ENCODE results near the gene MCC. TPM values are rescaled to one million over a fixed set of nuclear protein-coding genes. Genes with fewer than 3 reads are reported as not detected.

Gene MCC
- total and polyA plus RNA-seq, 12 donors: 1.8 to 12.6 (median 8.9) TPM

DNA sequence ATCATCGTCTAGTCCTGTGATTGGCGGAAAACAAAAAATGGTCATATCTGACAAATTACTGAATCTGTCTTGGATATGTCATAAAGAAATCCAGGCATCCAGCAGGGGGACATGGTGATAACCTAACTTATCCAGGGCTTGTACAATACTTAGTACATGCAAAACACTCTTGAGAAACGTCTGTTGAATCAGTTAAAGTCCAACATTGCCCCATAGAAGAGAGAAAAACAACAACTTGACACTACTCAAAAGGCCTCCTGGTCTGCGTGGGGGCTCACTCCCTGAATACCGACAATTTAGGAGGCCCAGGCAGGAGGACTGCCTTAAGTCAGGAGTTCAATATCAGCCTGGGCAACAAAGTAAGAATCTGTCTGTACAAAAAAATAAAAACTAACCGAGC, 294.1 kb downstream of the MCC start:
- Histone ChIP-seq H3K4me3 (no peak overlapping the region), H3K4me1 (replicated peaks in 1 of 2) (peaks cover 0 to 6% of the 10 kb centered on the region in 2 donors), H3K27me3 (no peaks in the 10 kb centered on the region), H3K9me3 (replicated peaks in 1 of 3) (no peaks in the 10 kb centered on the region), H3K27ac (no peak overlapping the region), H3K36me3 (replicated peaks in 1 of 2) (no peaks in the 10 kb centered on the region)
- intact Hi-C loops (cut with DNase I): no loop called here
- WGBS, 4 donors: 86 to 93% (median 91%) methylated on average over 6 of the region's 6 CpGs
- no peak for TF ChIP-seq POLR2A (IDR thresholded peaks at IDR 0.05)
- TF ChIP-seq, protein P1, sequence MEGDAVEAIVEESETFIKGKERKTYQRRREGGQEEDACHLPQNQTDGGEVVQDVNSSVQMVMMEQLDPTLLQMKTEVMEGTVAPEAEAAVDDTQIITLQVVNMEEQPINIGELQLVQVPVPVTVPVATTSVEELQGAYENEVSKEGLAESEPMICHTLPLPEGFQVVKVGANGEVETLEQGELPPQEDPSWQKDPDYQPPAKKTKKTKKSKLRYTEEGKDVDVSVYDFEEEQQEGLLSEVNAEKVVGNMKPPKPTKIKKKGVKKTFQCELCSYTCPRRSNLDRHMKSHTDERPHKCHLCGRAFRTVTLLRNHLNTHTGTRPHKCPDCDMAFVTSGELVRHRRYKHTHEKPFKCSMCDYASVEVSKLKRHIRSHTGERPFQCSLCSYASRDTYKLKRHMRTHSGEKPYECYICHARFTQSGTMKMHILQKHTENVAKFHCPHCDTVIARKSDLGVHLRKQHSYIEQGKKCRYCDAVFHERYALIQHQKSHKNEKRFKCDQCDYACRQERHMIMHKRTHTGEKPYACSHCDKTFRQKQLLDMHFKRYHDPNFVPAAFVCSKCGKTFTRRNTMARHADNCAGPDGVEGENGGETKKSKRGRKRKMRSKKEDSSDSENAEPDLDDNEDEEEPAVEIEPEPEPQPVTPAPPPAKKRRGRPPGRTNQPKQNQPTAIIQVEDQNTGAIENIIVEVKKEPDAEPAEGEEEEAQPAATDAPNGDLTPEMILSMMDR (IDR thresholded peaks at IDR 0.05): no peak
- DNase-seq: no peak

GRCh38 chr5:113193311-113193978, 294.8 kb downstream of the MCC start:
- no peak overlapping the region for H3K4me3 ChIP-seq
- intact Hi-C loops (cut with DNase I): no loop called here
- no peaks in the 10 kb centered on the region for H3K9me3 ChIP-seq (replicated peaks in 1 of 3)
- peaks cover 0 to 11% of the 10 kb centered on the region in 2 donors for H3K4me1 ChIP-seq (replicated peaks in 1 of 2)
- H3K27ac ChIP-seq: no peak overlapping the region
- TF ChIP-seq, protein P1 (IDR thresholded peaks at IDR 0.05): no peak
- no peak for TF ChIP-seq POLR2A (IDR thresholded peaks at IDR 0.05)
- H3K27me3 ChIP-seq: no peaks in the 10 kb centered on the region
- H3K36me3 ChIP-seq (replicated peaks in 1 of 2): no peaks in the 10 kb centered on the region
- DNase-seq: no peak
- 92 to 93% (median 93%) methylated on average over 5 of the region's 5 CpGs for WGBS, 4 donors

- no peaks in the 10 kb centered on the region for H3K9me3 ChIP-seq (replicated peaks in 1 of 3)
- WGBS, 4 donors: 88 to 98% (median 93%) methylated on average over 2 of the region's 2 CpGs
- TF ChIP-seq POLR2A (IDR thresholded peaks at IDR 0.05): no peak
- TF ChIP-seq, protein P1 (IDR thresholded peaks at IDR 0.05): no peak
- intact Hi-C loops (cut with DNase I): no loop called here
- H3K27me3 ChIP-seq: no peaks in the 10 kb centered on the region
- no peak for DNase-seq
- H3K27ac ChIP-seq: no peak overlapping the region
- peaks cover 0 to 9% of the 10 kb centered on the region in 2 donors for H3K4me1 ChIP-seq (replicated peaks in 1 of 2)
- no peak overlapping the region for H3K4me3 ChIP-seq
- H3K36me3 ChIP-seq (replicated peaks in 1 of 2): no peaks in the 10 kb centered on the region
Observed at GRCh38 chr5:113192541-113192940, 295.7 kb downstream of the MCC start.

- no peak overlapping the region for H3K27ac ChIP-seq
- intact Hi-C loops (cut with DNase I): no loop called here
- DNase-seq: no peak
- H3K36me3 ChIP-seq (replicated peaks in 1 of 2): no peaks in the 10 kb centered on the region
- no peak overlapping the region for H3K4me3 ChIP-seq
- H3K9me3 ChIP-seq (replicated peaks in 1 of 3): no peaks in the 10 kb centered on the region
- 91 to 96% (median 94%) methylated on average over 5 of the region's 5 CpGs for WGBS, 4 donors
- H3K4me1 ChIP-seq (replicated peaks in 1 of 2): peaks cover 0 to 7% of the 10 kb centered on the region in 2 donors
- no peaks in the 10 kb centered on the region for H3K27me3 ChIP-seq
- TF ChIP-seq, protein P1 (IDR thresholded peaks at IDR 0.05): no peak
- no peak for TF ChIP-seq POLR2A (IDR thresholded peaks at IDR 0.05)
Observed at GRCh38 chr5:113190347-113190746, 297.9 kb downstream of the MCC start.
